AG04449 (cell line): ENCODE data around the gene EMID1.

Experiments used
- CTCF ChIA-PET: fragments of 350-600 bp; formaldehyde crosslinking; extraction: SDS; loops from one replicate; lab custom pipeline; 2021; ENCODE audit warnings: antibody characterized with exemption; lab: Yijun Ruan, JAX
- POLR2A ChIA-PET: fragments of 400-600, 350-600 bp; formaldehyde crosslinking; extraction: SDS; loops from one replicate; lab custom pipeline; 2020; ENCODE audit warnings: antibody characterized with exemption, inconsistent platforms; lab: Yijun Ruan, JAX
- DNase-seq: peaks from one replicate; pipeline ENCODE4 v3.0.0-alpha.2; 2010; ENCODE audit warnings: low read depth, low spot score
- H3K4me3 ChIP-seq: 2 replicates; pipeline ENCODE4 v1.5.1; 2011; ENCODE audit warnings: low read depth, mild to moderate bottlenecking, control low read depth, low read length
- TF ChIP-seq, protein P1 (sequence below): IDR thresholded peaks from one replicate; pipeline ENCODE4 v1.5.1; 2011; ENCODE audit warnings: mild to moderate bottlenecking, moderate library complexity, low read length, control low read depth, inconsistent platforms; ENCODE audit not compliant: insufficient read depth; ENCODE audit errors: missing control alignments

Gene EMID1

DNA sequence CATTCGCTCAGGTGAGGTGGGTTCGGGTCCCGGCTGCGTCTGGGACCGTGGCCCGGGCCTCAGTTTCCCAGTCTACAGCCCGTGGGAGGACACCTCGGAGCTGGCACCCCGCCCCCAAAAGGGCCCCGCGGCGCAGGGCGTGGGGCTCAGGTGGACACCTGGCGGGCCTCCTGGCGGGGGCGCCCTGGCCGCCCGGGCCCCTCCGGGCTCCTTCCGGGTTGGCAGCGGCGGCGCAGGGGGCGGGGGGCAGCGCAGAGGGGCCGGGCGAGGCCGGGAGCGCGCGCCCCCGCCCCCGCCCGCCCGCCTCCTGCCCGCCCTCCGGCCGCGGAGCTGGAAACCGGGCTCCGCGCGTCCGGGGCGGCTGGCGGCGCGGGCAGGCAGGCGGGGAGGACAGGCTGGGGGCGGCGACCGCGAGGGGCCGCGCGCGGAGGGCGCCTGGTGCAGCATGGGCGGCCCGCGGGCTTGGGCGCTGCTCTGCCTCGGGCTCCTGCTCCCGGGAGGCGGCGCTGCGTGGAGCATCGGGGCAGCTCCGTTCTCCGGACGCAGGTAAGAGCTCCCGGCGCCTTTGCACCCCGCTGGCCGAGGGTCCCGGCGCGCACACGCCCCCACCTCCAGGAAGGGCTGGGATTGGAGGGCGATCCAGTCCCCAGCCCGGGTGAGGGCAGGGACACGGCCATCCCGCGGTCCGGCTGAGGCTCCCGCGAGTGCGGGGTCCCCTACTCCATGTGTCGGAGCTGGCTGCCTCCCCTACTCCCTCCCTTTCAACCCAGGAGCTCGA lies at the start of gene EMID1:
EMID1 (plus strand) TSS at position 303 of the 778 bp plus-strand sequence; CDS start at position 446, 143 bp downstream.
- TF ChIP-seq, protein P1, sequence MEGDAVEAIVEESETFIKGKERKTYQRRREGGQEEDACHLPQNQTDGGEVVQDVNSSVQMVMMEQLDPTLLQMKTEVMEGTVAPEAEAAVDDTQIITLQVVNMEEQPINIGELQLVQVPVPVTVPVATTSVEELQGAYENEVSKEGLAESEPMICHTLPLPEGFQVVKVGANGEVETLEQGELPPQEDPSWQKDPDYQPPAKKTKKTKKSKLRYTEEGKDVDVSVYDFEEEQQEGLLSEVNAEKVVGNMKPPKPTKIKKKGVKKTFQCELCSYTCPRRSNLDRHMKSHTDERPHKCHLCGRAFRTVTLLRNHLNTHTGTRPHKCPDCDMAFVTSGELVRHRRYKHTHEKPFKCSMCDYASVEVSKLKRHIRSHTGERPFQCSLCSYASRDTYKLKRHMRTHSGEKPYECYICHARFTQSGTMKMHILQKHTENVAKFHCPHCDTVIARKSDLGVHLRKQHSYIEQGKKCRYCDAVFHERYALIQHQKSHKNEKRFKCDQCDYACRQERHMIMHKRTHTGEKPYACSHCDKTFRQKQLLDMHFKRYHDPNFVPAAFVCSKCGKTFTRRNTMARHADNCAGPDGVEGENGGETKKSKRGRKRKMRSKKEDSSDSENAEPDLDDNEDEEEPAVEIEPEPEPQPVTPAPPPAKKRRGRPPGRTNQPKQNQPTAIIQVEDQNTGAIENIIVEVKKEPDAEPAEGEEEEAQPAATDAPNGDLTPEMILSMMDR: peak; percentile 50
- no peak for DNase-seq
- ChIA-PET CTCF (interaction anchor here (1.0 to 2.9 kb wide), 10 partner anchors 9 to 56 kb away, joined by 3 to 11 read pairs (median 4); no protein-coding TSS in a partner anchor), POLR2A (no interaction called here)
- H3K4me3 ChIP-seq: peak within 1 kb of the TSS; percentile 58

DNA sequence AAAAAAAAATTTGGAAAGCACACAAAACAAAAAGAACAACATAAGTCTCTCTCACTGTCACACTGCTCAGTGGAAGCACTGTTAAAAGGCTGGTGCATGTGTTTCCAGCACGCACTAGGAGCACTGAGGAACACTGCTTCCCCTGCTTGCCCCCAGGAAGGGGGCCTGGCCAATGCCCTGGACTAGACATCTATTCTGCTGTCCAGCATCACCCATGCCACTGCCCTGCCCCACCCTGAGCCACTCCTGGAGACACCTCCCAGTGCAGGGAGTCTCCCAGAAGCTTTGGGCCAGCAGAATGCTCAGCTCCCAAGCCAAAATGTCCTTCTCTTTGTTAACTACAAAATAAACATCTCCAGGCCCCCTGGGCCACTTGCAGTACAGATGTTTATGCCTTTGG lies 49.7 kb upstream of the EMID1 start:
- CTCF ChIA-PET: interaction anchor here (0.9 to 5.5 kb wide), 5 partner anchors 17 to 300 kb away, joined by 3 to 44 read pairs (median 12); no protein-coding TSS in a partner anchor
- no peak overlapping the region for H3K4me3 ChIP-seq
- TF ChIP-seq, protein P1: no peak
- DNase-seq: no peak
- POLR2A ChIA-PET: no interaction called here

DNA sequence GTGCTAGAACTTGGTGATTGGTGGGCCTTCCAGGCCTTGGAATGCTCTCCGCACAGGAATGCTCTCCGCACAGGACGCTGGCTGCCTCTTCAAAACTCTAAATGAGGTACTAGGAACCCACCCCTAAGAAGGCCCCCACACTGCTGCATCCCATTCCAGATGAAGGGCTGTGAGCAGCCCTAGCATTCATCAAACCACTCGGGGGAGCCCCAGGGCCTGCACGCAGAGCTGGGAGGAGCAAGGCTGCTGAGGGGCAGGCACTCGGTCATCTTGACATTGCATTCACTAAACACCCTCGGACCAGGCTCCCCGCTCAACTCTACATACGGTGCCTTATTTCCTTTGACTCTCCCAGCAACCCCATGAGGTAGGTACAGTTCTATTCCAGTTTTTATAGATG lies 49.2 kb upstream of the EMID1 start:
- POLR2A ChIA-PET: no interaction called here
- TF ChIP-seq, protein P1: peak; percentile 32
- no peak overlapping the region for H3K4me3 ChIP-seq
- CTCF ChIA-PET: interaction anchor here (1.5 to 5.5 kb wide), 3 partner anchors 29 to 115 kb away, joined by 3 to 44 read pairs (median 12); no protein-coding TSS in a partner anchor
- DNase-seq: no peak

DNA sequence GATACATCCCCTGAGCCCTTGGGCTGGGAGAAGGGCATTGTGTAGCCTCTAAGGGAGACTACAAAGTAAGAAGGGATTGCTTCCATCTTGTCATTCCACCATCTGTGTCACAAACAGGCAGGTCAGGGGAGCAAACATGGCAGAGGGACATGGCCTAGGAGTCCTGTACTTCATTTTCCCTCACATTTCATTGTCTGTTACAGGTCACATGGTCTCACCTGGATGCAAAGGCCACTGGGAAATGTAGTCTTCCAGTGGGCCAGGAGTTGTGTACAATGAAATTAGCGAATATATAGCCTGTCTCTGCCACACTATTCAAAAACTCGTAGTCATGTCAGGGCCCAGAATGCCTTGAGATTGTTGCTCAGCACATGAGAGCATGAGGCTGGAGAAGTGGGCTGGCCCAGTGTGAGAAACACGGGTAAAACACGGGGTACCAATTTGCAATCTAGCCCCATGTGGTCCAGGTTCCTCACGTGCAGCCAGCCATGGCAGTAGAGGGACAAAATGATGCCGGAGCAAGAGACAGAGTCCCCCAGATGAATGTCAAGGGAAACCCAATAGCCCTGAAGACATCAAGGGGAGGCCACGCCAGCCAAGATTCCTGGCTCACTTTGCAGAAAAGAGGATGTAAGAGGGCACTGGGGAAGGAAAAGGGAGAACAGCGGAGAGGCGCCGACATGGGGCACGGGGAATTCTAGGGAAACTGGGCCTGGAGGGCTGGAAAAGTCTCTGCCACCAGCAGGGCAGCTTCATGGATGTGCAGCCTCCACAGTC lies 47.7 kb upstream of the EMID1 start:
- no peak overlapping the region for H3K4me3 ChIP-seq
- POLR2A ChIA-PET: no interaction called here
- CTCF ChIA-PET: interaction anchor here (1.5 to 2.2 kb wide), 3 partner anchors 28 to 303 kb away, joined by 3 to 12 read pairs (median 5); no protein-coding TSS in a partner anchor
- TF ChIP-seq, protein P1: no peak
- DNase-seq: no peak

DNA sequence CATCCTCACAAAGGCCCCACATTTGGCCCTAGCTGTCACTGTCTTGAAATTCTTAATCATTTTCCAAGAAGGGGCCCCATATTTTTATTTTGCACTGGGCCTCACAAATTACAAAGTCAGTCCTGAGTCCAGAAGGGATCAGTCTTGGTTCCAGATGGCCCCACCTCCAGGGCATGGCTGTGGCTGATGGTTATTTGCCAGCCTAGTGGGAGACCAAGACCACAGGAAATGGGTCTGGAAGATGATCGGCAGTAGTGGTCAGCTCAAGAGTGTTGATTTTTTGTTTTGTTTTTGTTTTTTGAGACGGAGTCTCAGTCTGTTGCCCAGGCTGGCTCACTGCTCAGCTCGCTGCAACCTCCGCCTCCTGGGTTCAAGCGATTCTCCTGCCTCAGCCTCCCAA lies 47.1 kb upstream of the EMID1 start:
- no peak overlapping the region for H3K4me3 ChIP-seq
- ChIA-PET POLR2A (interaction anchor here (0.6 kb wide), 1 partner anchor 56 kb away, joined by 3 read pairs; no protein-coding TSS in a partner anchor), CTCF (interaction anchor here (0.7 to 1.8 kb wide), 2 partner anchors 123 to 303 kb away, joined by 3 to 5 read pairs; no protein-coding TSS in a partner anchor)
- DNase-seq: no peak
- TF ChIP-seq, protein P1: no peak
